GM12801 (cell line): ENCODE measurements around the gene CATSPERB.

Experiments used
- CTCF ChIP-seq: IDR thresholded peaks from one replicate; pipeline ENCODE4 v1.5.1; 2011; ENCODE audit warnings: control low read depth; ENCODE audit not compliant: insufficient read length; ENCODE audit errors: extremely low read depth

The CATSPERB gene

GRCh38 chr14:91570021-91570420 is 161.9 kb downstream of the CATSPERB start:
- no peak for TF ChIP-seq CTCF

GRCh38 chr14:91569301-91569700 is 162.6 kb downstream of the CATSPERB start:
- TF ChIP-seq CTCF: no peak

GRCh38 chr14:91568626-91569025 is 163.3 kb downstream of the CATSPERB start:
- TF ChIP-seq CTCF: no peak

- TF ChIP-seq CTCF: no peak
These were observed 176.4 kb downstream of the CATSPERB start for GRCh38 chr14:91555531-91555930.

GRCh38 chr14:91554535-91555332 is 177.2 kb downstream of the CATSPERB start:
- TF ChIP-seq CTCF: no peak

GRCh38 chr14:91548108-91548507 is 183.8 kb downstream of the CATSPERB start:
- TF ChIP-seq CTCF: no peak

- TF ChIP-seq CTCF: no peak
These were observed 185.8 kb downstream of the CATSPERB start for GRCh38 chr14:91545946-91546716.
